Keratinocyte (primary cell): ENCODE data around the gene FRMPD2. TPM values are rescaled to one million over a fixed set of nuclear protein-coding genes. Genes with fewer than 3 reads are reported as not detected.

Experiments
- DNase-seq: peaks from one replicate; pipeline ENCODE4 v3.0.0-alpha.2; 2011; ENCODE audit warnings: low read depth, missing footprints, low spot score
- FAIRE-seq: peaks from 2 replicates; lab custom pipeline; 2011; peaks lifted over from hg19 to GRCh38; lab: Jason Lieb, UNC
- H2AFZ ChIP-seq: 2 replicates; pipeline ENCODE4 v1.6.0; 2012; ENCODE audit warnings: low read length, control low read depth, inconsistent platforms; ENCODE audit not compliant: control insufficient read depth
- H3K27ac ChIP-seq: 2 replicates; pipeline ENCODE4 v1.5.1; 2011; ENCODE audit warnings: low read length; ENCODE audit not compliant: control insufficient read depth, insufficient read depth
- H3K27me3 ChIP-seq: 3 replicates; pipeline ENCODE4 v1.6.0; 2011; ENCODE audit warnings: low read length; ENCODE audit not compliant: control insufficient read depth, insufficient read depth; ENCODE audit errors: extremely low read depth
- H3K36me3 ChIP-seq, 2 experiments: 2 replicates in 1 of 2; 3 replicates in 1 of 2; pipeline ENCODE4 v1.5.1; 2011; ENCODE audit warnings: low read length in 2 of 2, mild to moderate bottlenecking in 1 of 2; ENCODE audit not compliant: control insufficient read depth in 2 of 2, insufficient read depth in 2 of 2; ENCODE audit errors: extremely low read depth in 1 of 2
- H3K4me1 ChIP-seq: 3 replicates; pipeline ENCODE4 v1.5.1; 2011; ENCODE audit warnings: low read length; ENCODE audit not compliant: control insufficient read depth, insufficient read depth; ENCODE audit errors: extremely low read depth
- H3K4me2 ChIP-seq: 3 replicates; pipeline ENCODE4 v1.6.0; 2011; ENCODE audit warnings: low read depth, low read length; ENCODE audit not compliant: control insufficient read depth, insufficient read depth; ENCODE audit errors: extremely low read depth
- H3K4me3 ChIP-seq, 3 experiments: fragments of 200-600 bp in 1 of 3; sonication (generic) in 1 of 3; 2 replicates in 2 of 3; 3 replicates in 1 of 3; pipeline ENCODE4 v1.5.1; 2011 to 2016; ENCODE audit warnings: low read length in 3 of 3, mild to moderate bottlenecking in 3 of 3, control low read depth in 2 of 3, inconsistent platforms in 1 of 3, low read depth in 1 of 3, mixed read lengths in 1 of 3, mixed run types in 1 of 3, moderate library complexity in 1 of 3; ENCODE audit not compliant: control insufficient read depth in 2 of 3, insufficient read depth in 2 of 3; ENCODE audit errors: extremely low read depth in 1 of 3
- H3K79me2 ChIP-seq: 2 replicates; pipeline ENCODE4 v1.6.0; 2012; ENCODE audit warnings: low read length; ENCODE audit not compliant: control insufficient read depth, insufficient read depth
- H3K9ac ChIP-seq: 3 replicates; pipeline ENCODE4 v1.6.0; 2011; ENCODE audit warnings: low read length; ENCODE audit not compliant: control insufficient read depth, insufficient read depth; ENCODE audit errors: extremely low read depth
- H3K9me1 ChIP-seq: 3 replicates; pipeline ENCODE4 v1.6.0; 2011; ENCODE audit warnings: low read length; ENCODE audit not compliant: control insufficient read depth, insufficient read depth; ENCODE audit errors: extremely low read depth
- H3K9me3 ChIP-seq: 2 replicates; pipeline ENCODE4 v1.5.1; 2012; ENCODE audit warnings: low read depth, low read length; ENCODE audit not compliant: control insufficient read depth
- H4K20me1 ChIP-seq: 3 replicates; pipeline ENCODE4 v1.6.0; 2011; ENCODE audit warnings: low read length; ENCODE audit not compliant: control insufficient read depth, insufficient read depth; ENCODE audit errors: extremely low read depth
- EZH2 ChIP-seq: IDR thresholded peaks from one replicate; pipeline ENCODE4 v1.6.1; 2012; ENCODE audit warnings: inconsistent platforms, mild to moderate bottlenecking, low read length, moderate library complexity
- dilution Hi-C: fragments of 300-500 bp; cut with MboI; formaldehyde crosslinking; loops from one replicate; pipeline ENCODE4 v1.7.0; 2020; ENCODE audit warnings: low sequenced_read_pairs; ENCODE audit not compliant: extremely low pct_ligation_motif_present
- polyA plus RNA-seq, 5 experiments: library from polyadenylated mRNA; depleted of rRNA in 3 of 5; stranded (reverse) in 3 of 5; stranded (forward) in 1 of 5; unstranded in 1 of 5; fragments of >200 nt; gene quantifications; 1 replicate in 1 of 5; 2 replicates in 3 of 5; 3 replicates in 1 of 5; pipeline versions ENCODE4 v1.2.1 to v1.2.3, GENCODE V29; 2011 to 2012; ENCODE audit warnings: missing spikeins in 2 of 5, low read depth in 1 of 5, low replicate concordance in 1 of 5
- TF ChIP-seq, protein P1 (sequence below), 3 experiments: IDR thresholded peaks in 1 of 3; conservative IDR thresholded peaks in 1 of 3; optimal IDR thresholded peaks in 1 of 3; 2 replicates in 2 of 3; 3 replicates in 1 of 3; pipeline versions ENCODE3 to v1.5.1; 2011; ENCODE audit warnings: low read length in 3 of 3, mild to moderate bottlenecking in 3 of 3, moderate library complexity in 2 of 3, control low read depth in 1 of 3, inconsistent platforms in 1 of 3; ENCODE audit not compliant: insufficient read depth in 2 of 3; ENCODE audit errors: extremely low read depth in 1 of 3

The FRMPD2 gene
- polyA plus RNA-seq, 1 donor (not counting 4 experiments of a cell fraction or from before 2014, with no cell fraction given), result not detected

DNA sequence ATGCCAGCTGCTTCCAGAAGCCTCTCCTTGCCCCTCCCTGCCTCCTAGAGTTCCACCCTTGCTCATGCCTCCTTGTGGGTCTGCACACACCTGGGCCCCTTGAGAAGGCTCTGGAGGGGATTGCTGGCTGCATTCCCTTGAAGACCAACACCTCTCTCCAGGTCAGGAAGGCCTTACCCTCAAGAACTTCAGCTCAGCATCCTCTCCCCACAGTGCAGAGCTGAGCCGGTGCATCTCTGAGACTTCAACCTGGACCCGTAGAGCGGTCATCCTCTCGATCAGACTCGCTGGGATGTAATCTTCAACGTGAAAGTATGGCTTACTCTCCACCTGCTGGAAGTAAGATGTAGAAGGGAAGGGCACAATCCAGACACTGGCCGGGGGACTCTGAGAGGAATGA lies 62.7 kb downstream of the FRMPD2 start:
- FAIRE-seq, result no peak
- dilution Hi-C loops, result no loop called here
- Histone ChIP-seq H4K20me1 (no peaks in the 10 kb centered on the region), H3K27ac (no peak overlapping the region), H3K4me1 (no peaks in the 10 kb centered on the region), H3K79me2 (no peaks in the 10 kb centered on the region), H3K4me3 (no peak overlapping the region), H3K9ac (no peak overlapping the region), H3K27me3 (peaks cover 14% of the 10 kb centered on the region), H3K9me1 (no peaks in the 10 kb centered on the region), H3K36me3 (no peaks in the 10 kb centered on the region), H3K9me3 (no peaks in the 10 kb centered on the region), H3K4me2 (no peak overlapping the region), H2AFZ (no peak overlapping the region)
- DNase-seq, result no peak
- TF ChIP-seq, protein P1, sequence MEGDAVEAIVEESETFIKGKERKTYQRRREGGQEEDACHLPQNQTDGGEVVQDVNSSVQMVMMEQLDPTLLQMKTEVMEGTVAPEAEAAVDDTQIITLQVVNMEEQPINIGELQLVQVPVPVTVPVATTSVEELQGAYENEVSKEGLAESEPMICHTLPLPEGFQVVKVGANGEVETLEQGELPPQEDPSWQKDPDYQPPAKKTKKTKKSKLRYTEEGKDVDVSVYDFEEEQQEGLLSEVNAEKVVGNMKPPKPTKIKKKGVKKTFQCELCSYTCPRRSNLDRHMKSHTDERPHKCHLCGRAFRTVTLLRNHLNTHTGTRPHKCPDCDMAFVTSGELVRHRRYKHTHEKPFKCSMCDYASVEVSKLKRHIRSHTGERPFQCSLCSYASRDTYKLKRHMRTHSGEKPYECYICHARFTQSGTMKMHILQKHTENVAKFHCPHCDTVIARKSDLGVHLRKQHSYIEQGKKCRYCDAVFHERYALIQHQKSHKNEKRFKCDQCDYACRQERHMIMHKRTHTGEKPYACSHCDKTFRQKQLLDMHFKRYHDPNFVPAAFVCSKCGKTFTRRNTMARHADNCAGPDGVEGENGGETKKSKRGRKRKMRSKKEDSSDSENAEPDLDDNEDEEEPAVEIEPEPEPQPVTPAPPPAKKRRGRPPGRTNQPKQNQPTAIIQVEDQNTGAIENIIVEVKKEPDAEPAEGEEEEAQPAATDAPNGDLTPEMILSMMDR (optimal IDR thresholded peaks at IDR 0.05 in 1 of 3, IDR thresholded peaks at IDR 0.05 in 1 of 3, conservative IDR thresholded peaks at IDR 0.05 in 1 of 3; ENCODE audit: extremely low read depth in 1 of 3, insufficient read depth in 2 of 3, low read length in 3 of 3), result no peak
- TF ChIP-seq EZH2, result no peak

- H3K9me3 ChIP-seq, result no peaks in the 10 kb centered on the region
- H3K4me1 ChIP-seq, result no peaks in the 10 kb centered on the region
- dilution Hi-C loops, result no loop called here
- TF ChIP-seq, protein P1 (optimal IDR thresholded peaks at IDR 0.05 in 1 of 3, IDR thresholded peaks at IDR 0.05 in 1 of 3, conservative IDR thresholded peaks at IDR 0.05 in 1 of 3; ENCODE audit: extremely low read depth in 1 of 3, insufficient read depth in 2 of 3, low read length in 3 of 3), result no peak
- no peak for TF ChIP-seq EZH2
- H3K9ac ChIP-seq, result no peak overlapping the region
- H3K9me1 ChIP-seq, result no peaks in the 10 kb centered on the region
- no peak overlapping the region for H3K4me2 ChIP-seq
- H4K20me1 ChIP-seq, result no peaks in the 10 kb centered on the region
- no peak overlapping the region for H3K4me3 ChIP-seq
- peaks cover 14% of the 10 kb centered on the region for H3K27me3 ChIP-seq
- H3K36me3 ChIP-seq, result no peaks in the 10 kb centered on the region
- DNase-seq (no peak), FAIRE-seq (no peak)
- H2AFZ ChIP-seq, result no peak overlapping the region
- no peak overlapping the region for H3K27ac ChIP-seq
- no peaks in the 10 kb centered on the region for H3K79me2 ChIP-seq
Observed at GRCh38 chr10:48210966-48211365, 63.5 kb downstream of the FRMPD2 start.
